ENCODE results near the gene CTNNA2. TPM values are rescaled to one million over a fixed set of nuclear protein-coding genes. Genes with fewer than 3 reads are reported as not detected.

Gene CTNNA2
- total RNA-seq, 6 experiments from 2014 or later = 0.44 TPM; not detected in 5

GRCh38 chr2:79714283-79714682, 201.4 kb downstream of the CTNNA2 start:
- Histone ChIP-seq H3K27ac (no peak overlapping the region), H3K27me3 (no peaks in the 10 kb centered on the region), H3K4me3 (no peak overlapping the region), H3K36me3 (no peaks in the 10 kb centered on the region), H3K9me3 (no peaks in the 10 kb centered on the region), H3K4me1 (no peaks in the 10 kb centered on the region)
- ATAC-seq (no peak), DNase-seq (no peak)
- intact Hi-C loops (cut with DNase I) = no loop called here
- TF ChIP-seq CTCF (IDR thresholded peaks at IDR 0.05) = no peak
- no peak for TF ChIP-seq POLR2A (IDR thresholded peaks at IDR 0.05)
- 71% methylated on average over 1 of the region's 1 CpG for WGBS (ENCODE audit: insufficient coverage, low coverage, low lambda C conversion rate, missing lambda C conversion rate)

- Histone ChIP-seq H3K27ac (no peak overlapping the region), H3K4me1 (no peaks in the 10 kb centered on the region), H3K36me3 (no peaks in the 10 kb centered on the region), H3K4me3 (no peak overlapping the region), H3K27me3 (no peaks in the 10 kb centered on the region), H3K9me3 (no peaks in the 10 kb centered on the region)
- no peak for TF ChIP-seq CTCF (IDR thresholded peaks at IDR 0.05)
- no peak for TF ChIP-seq POLR2A (IDR thresholded peaks at IDR 0.05)
- 56% methylated on average over 1 of the region's 1 CpG for WGBS (ENCODE audit: insufficient coverage, low coverage, low lambda C conversion rate, missing lambda C conversion rate)
- ATAC-seq = no peak
- no peak for DNase-seq
- intact Hi-C loops (cut with DNase I) = no loop called here
These were observed 202.5 kb downstream of the CTNNA2 start for GRCh38 chr2:79715338-79715737.

GRCh38 chr2:79716266-79716665, 203.4 kb downstream of the CTNNA2 start:
- Histone ChIP-seq H3K27me3 (no peaks in the 10 kb centered on the region), H3K27ac (no peak overlapping the region), H3K36me3 (no peaks in the 10 kb centered on the region), H3K4me3 (no peak overlapping the region), H3K4me1 (no peaks in the 10 kb centered on the region), H3K9me3 (no peaks in the 10 kb centered on the region)
- TF ChIP-seq CTCF (IDR thresholded peaks at IDR 0.05) = no peak
- TF ChIP-seq POLR2A (IDR thresholded peaks at IDR 0.05) = no peak
- intact Hi-C loops (cut with DNase I) = no loop called here
- WGBS (ENCODE audit: insufficient coverage, low coverage, low lambda C conversion rate, missing lambda C conversion rate) = 38% methylated on average over 4 of the region's 4 CpGs
- ATAC-seq (no peak), DNase-seq (no peak)

GRCh38 chr2:79717364-79718007, 204.6 kb downstream of the CTNNA2 start:
- TF ChIP-seq POLR2A (IDR thresholded peaks at IDR 0.05) = no peak
- TF ChIP-seq CTCF (IDR thresholded peaks at IDR 0.05) = no peak
- Histone ChIP-seq H3K4me1 (no peaks in the 10 kb centered on the region), H3K9me3 (no peaks in the 10 kb centered on the region), H3K27me3 (no peaks in the 10 kb centered on the region), H3K27ac (no peak overlapping the region), H3K4me3 (no peak overlapping the region), H3K36me3 (no peaks in the 10 kb centered on the region)
- ATAC-seq (peak in 1 of 4 donors; percentile 11), DNase-seq (no peak)
- WGBS (ENCODE audit: insufficient coverage, low coverage, low lambda C conversion rate, missing lambda C conversion rate) = 64% methylated on average over 5 of the region's 5 CpGs
- intact Hi-C loops (cut with DNase I) = no loop called here

All from right lobe of liver (tissue), 6 donors.